ENCODE data around the gene TEX36.
"Not testable (repeated sequence)": the region's sequence is repeated elsewhere in the genome, so short reads cannot be mapped to it uniquely, and the experiment has no call there.

TEX36 gene

DNA sequence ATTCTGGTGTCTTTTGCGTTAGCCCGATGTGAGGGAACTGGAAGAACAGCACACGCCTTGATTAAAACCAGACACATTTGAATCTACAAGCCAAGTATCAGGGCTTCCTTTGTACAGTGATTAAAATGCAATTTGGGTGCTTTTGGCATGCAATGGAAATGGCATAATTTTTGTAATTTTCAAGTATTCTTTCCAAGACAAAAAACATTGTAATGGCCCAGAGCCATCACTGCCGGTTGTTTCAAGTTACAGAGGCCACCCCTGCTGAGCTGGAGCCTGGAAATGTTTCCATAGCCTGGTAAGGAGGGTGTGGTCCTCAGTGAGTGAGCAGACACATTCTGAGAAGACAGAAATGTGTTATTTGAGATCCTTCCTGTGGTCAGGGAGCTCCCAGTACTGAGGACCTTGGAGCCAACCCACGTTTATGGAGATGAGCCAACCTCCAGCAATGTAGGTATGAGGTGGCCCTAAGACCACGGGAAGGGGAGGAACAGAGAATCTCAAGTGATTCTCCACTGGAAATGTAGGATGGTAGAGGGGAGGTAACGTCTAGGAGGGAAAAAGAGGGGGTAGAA lies 20.9 kb downstream of the TEX36 start:
- TF ChIP-seq, protein P1, sequence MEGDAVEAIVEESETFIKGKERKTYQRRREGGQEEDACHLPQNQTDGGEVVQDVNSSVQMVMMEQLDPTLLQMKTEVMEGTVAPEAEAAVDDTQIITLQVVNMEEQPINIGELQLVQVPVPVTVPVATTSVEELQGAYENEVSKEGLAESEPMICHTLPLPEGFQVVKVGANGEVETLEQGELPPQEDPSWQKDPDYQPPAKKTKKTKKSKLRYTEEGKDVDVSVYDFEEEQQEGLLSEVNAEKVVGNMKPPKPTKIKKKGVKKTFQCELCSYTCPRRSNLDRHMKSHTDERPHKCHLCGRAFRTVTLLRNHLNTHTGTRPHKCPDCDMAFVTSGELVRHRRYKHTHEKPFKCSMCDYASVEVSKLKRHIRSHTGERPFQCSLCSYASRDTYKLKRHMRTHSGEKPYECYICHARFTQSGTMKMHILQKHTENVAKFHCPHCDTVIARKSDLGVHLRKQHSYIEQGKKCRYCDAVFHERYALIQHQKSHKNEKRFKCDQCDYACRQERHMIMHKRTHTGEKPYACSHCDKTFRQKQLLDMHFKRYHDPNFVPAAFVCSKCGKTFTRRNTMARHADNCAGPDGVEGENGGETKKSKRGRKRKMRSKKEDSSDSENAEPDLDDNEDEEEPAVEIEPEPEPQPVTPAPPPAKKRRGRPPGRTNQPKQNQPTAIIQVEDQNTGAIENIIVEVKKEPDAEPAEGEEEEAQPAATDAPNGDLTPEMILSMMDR (IDR thresholded peaks at IDR 0.05; ENCODE audit: insufficient read depth, low read depth, low read length, missing control alignments) = no peak
- no peak overlapping the region for H3K4me3 ChIP-seq (ENCODE audit: low read depth, low read length)
- DNase-seq (ENCODE audit: low read depth) = no peak

DNA sequence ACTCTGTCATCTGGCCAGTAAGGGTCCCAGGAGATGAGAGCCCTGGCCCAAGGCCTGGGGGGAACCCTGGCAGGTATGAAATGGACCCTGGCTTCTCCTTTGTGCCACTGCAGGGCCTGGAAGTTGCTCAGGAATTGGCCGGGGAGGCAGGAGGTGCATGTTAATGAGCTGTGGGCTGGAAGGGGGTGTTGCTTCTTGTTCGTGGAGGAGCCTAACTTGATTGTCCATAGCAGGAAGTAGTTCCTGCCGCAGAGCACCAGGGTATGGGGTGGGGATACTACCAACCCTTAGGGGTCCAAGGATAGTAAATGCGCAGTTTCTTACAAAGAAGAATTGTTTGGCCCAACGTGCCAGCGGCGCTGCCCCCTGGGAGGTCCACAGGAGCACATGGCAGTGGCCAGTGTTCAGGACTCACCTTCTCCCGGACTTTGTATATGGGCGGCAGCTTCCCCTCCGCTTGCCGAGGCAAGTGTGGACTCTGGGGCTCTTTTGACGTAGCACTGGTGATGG lies 21.5 kb downstream of the TEX36 start:
- no peak for DNase-seq (ENCODE audit: low read depth)
- H3K4me3 ChIP-seq (ENCODE audit: low read depth, low read length) = no peak overlapping the region
- TF ChIP-seq, protein P1 (IDR thresholded peaks at IDR 0.05; ENCODE audit: insufficient read depth, low read depth, low read length, missing control alignments) = no peak

DNA sequence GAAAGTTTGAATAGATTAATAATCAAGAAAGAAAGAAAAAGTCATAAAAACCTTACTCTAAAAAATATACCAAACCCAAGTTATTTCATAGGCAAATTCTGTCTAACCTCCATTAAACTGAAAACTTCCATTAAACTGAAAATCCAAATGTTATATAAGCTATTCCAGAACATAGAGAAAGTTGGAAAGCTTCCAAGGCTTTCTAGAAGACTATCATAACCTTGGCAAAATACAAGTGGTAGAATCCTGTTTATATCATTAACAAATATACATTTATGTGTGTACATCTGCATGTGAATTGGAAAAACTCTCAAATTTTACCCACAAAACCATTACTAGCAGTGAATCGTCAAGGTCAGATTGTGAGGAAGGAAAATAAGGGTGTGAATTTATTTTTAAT lies 23.9 kb downstream of the TEX36 start:
- DNase-seq (ENCODE audit: low read depth) = no peak
- TF ChIP-seq, protein P1 (IDR thresholded peaks at IDR 0.05; ENCODE audit: insufficient read depth, low read depth, low read length, missing control alignments) = no peak
- H3K4me3 ChIP-seq (ENCODE audit: low read depth, low read length) = no peak overlapping the region

DNA sequence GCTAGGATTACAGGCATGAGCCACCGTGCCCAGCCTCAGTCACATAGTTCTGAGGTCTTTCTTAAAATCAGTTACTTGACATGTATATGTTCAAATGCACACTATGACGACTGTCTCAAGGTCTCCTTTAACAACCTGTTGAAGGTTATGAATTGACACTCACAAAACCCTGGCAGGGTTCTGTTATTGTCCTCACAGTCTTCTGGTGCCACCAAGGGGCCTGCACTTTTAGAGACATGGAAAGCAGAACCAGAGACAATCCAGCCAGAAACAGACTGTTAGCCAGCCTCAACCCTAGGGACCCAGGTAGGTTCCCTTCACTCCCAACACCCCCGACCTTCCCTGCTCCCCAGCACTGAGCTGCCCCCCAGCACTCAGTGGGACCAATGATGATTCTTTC lies 26.4 kb downstream of the TEX36 start:
- DNase-seq (ENCODE audit: low read depth) = no peak
- H3K4me3 ChIP-seq (ENCODE audit: low read depth, low read length) = no peak overlapping the region
- TF ChIP-seq, protein P1 (IDR thresholded peaks at IDR 0.05; ENCODE audit: insufficient read depth, low read depth, low read length, missing control alignments) = no peak

DNA sequence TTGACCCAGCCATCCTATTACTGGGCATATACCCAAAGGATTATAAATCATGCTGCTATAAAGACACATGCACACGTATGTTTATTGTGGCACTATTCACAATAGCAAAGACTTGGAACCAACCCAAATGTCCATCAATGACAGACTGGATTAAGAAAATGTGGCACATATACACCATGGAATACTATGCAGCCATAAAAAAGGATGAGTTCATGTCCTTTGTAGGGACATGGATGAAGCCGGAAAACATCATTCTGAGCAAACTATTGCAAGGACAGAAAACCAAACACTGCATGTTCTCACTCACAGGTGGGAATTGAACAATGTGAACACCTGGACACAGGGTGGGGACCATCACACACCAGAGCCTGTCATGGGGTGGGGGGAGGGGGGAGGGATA lies 29.9 kb downstream of the TEX36 start:
- not testable (repeated sequence) for H3K4me3 ChIP-seq (ENCODE audit: low read depth, low read length); DNase-seq (ENCODE audit: low read depth)

DNA sequence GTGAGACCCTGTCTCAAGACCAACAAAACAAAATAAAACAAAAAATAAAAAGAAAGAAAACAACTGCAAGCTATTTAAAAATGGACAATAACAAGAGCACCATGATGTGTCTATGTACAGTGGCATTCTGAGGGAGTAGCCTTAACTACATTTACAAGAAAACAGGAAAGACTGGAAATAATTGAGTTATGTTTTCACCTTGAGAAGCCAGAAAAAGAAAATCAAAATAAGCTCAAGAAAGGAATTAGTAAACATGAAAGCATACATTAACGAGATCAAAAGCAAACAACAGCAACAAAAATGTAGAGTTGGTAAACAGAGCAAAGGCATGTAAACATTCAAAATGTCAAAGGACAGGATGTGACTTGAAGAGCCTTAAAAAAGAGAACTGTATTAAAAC lies 36.7 kb downstream of the TEX36 start:
- TF ChIP-seq, protein P1 (IDR thresholded peaks at IDR 0.05; ENCODE audit: insufficient read depth, low read depth, low read length, missing control alignments) = no peak
- no peak for DNase-seq (ENCODE audit: low read depth)

DNA sequence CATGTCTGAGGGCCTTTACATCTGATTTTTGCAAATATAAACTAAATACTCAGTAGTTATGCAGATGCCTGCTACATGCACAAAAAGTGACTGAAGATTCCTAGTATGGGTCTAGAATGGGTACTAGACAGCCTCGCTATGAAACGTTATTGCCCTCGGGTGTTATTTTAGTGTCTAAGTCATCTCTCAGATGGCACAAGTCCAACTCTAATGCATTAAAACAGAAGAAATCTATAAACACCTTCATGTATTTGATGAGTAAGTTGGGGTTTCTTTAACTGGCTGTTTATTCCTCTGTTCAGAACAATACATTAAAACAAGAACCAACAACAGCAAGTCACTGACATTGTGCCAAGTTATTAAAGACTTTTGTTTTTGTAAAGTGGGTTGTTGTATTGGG lies 41.6 kb downstream of the TEX36 start:
- TF ChIP-seq, protein P1 (IDR thresholded peaks at IDR 0.05; ENCODE audit: insufficient read depth, low read depth, low read length, missing control alignments) = no peak
- H3K4me3 ChIP-seq (ENCODE audit: low read depth, low read length) = no peak overlapping the region
- no peak for DNase-seq (ENCODE audit: low read depth)

More for the DNA sequence above, 36.7 kb downstream of the TEX36 start:
- no peak overlapping the region for H3K4me3 ChIP-seq (ENCODE audit: low read depth, low read length)

All from GM12865 (cell line).